Measurements from ENCODE around the gene TPR. TPM values are rescaled to one million over a fixed set of nuclear protein-coding genes. Genes with fewer than 3 reads are reported as not detected.

Gene TPR
- total and polyA plus RNA-seq, 2 donors (not counting 1 experiment from before 2014, with no cell fraction given), result 30.0 to 141 TPM

- H3K27me3 ChIP-seq (replicated peaks in 1 of 4; ENCODE audit: control extremely low read depth in 1 of 4, control insufficient read depth in 3 of 4, insufficient read depth in 4 of 4, low read length in 3 of 4), result no peaks in the 10 kb centered on the region
- intact Hi-C loops (cut with micrococcal nuclease), result no loop called here
- no peaks in the 10 kb centered on the region for H3K9me3 ChIP-seq (ENCODE audit: control extremely low read depth in 1 of 3, control insufficient read depth in 2 of 3, insufficient read depth in 1 of 3, low read length in 2 of 3)
- no peak overlapping the region for H3K27ac ChIP-seq (ENCODE audit: low read length in 2 of 2)
- no peak overlapping the region for H3K4me3 ChIP-seq (ENCODE audit: control extremely low read depth in 1 of 5, extremely low read depth in 1 of 5, insufficient read depth in 1 of 5, low read depth in 2 of 5, low read length in 4 of 5)
- H2AFZ ChIP-seq (ENCODE audit: insufficient read depth, low read depth, low read length, poor library complexity, severe bottlenecking), result no peak overlapping the region
- ChIA-PET CTCF (interaction anchor here (1.0 to 1.7 kb wide), 3 partner anchors 12 to 86 kb away, joined by 3 to 5 read pairs (median 3); no protein-coding TSS in a partner anchor), POLR2A (no interaction called here)
- no peak overlapping the region for H3K9ac ChIP-seq (ENCODE audit: low read length)
- no peaks in the 10 kb centered on the region for H3K9me3 Mint-ChIP-seq (ENCODE audit: insufficient read depth)
- no peaks in the 10 kb centered on the region for H3K4me1 Mint-ChIP-seq
- no peak overlapping the region for H3K4me2 ChIP-seq (replicated peaks; ENCODE audit: low read depth, low read length, poor library complexity, severe bottlenecking)
- H3K27ac Mint-ChIP-seq, result no peak overlapping the region
- TF ChIP-seq EZH2 (IDR thresholded peaks at IDR 0.05; ENCODE audit: borderline replicate concordance, insufficient read depth, low read depth, low read length, poor library complexity, severe bottlenecking) (no peak), CTCF (IDR thresholded peaks at IDR 0.05) (peak; percentile 65)
- WGBS (ENCODE audit: insufficient coverage), result no CpG with 5 or more reads among the region's 1 CpG
- DNase-seq, result no peak
- H3K27me3 Mint-ChIP-seq, result no peaks in the 10 kb centered on the region
- H3K36me3 ChIP-seq (replicated peaks in 1 of 2; ENCODE audit: control extremely low read depth in 1 of 2, control insufficient read depth in 1 of 2, extremely low read depth in 1 of 2, insufficient read depth in 2 of 2, low read length in 1 of 2), result peaks cover 34 to 72% of the 10 kb centered on the region in 2 experiments
- H3K79me2 ChIP-seq (ENCODE audit: control insufficient read depth, insufficient read depth, low read length), result no peaks in the 10 kb centered on the region
- ATAC-seq (ENCODE audit: low read depth), result no peak
- no peaks in the 10 kb centered on the region for H3K4me1 ChIP-seq (ENCODE audit: control insufficient read depth in 2 of 2, insufficient read depth in 2 of 2, low read length in 2 of 2)
- H3K4me3 Mint-ChIP-seq, result no peak overlapping the region
- H4K20me1 ChIP-seq (ENCODE audit: control insufficient read depth, insufficient read depth, low read length, poor library complexity, severe bottlenecking), result peaks cover 4% of the 10 kb centered on the region
Observed at GRCh38 chr1:186330758-186331157, 44.3 kb downstream of the TPR start.

GRCh38 chr1:186327331-186327730 lies 47.7 kb downstream of the TPR start:
- no peaks in the 10 kb centered on the region for H3K4me1 ChIP-seq (ENCODE audit: control insufficient read depth in 2 of 2, insufficient read depth in 2 of 2, low read length in 2 of 2)
- H3K9ac ChIP-seq (ENCODE audit: low read length), result no peak overlapping the region
- H2AFZ ChIP-seq (ENCODE audit: insufficient read depth, low read depth, low read length, poor library complexity, severe bottlenecking), result no peak overlapping the region
- intact Hi-C loops (cut with micrococcal nuclease), result loop anchor here (5.0 kb wide), 1 partner anchor 35 kb away; no protein-coding TSS in a partner anchor
- no peak for TF ChIP-seq CTCF (IDR thresholded peaks at IDR 0.05)
- POLR2A ChIA-PET, result no interaction called here
- Mint-ChIP-seq H3K4me1 (no peaks in the 10 kb centered on the region), H3K27ac (no peak overlapping the region), H3K4me3 (no peak overlapping the region), H3K27me3 (no peaks in the 10 kb centered on the region), H3K9me3 (ENCODE audit: insufficient read depth) (no peaks in the 10 kb centered on the region)
- H3K9me3 ChIP-seq (ENCODE audit: control extremely low read depth in 1 of 3, control insufficient read depth in 2 of 3, insufficient read depth in 1 of 3, low read length in 2 of 3), result no peaks in the 10 kb centered on the region
- H3K27ac ChIP-seq (ENCODE audit: low read length in 2 of 2), result no peak overlapping the region
- H3K4me3 ChIP-seq (ENCODE audit: control extremely low read depth in 1 of 5, extremely low read depth in 1 of 5, insufficient read depth in 1 of 5, low read depth in 2 of 5, low read length in 4 of 5), result no peak overlapping the region
- no peak for ATAC-seq (ENCODE audit: low read depth)
- H3K36me3 ChIP-seq (replicated peaks in 1 of 2; ENCODE audit: control extremely low read depth in 1 of 2, control insufficient read depth in 1 of 2, extremely low read depth in 1 of 2, insufficient read depth in 2 of 2, low read length in 1 of 2), result peaks cover 17 to 69% of the 10 kb centered on the region in 2 experiments
- no peak for DNase-seq
- peaks cover 4% of the 10 kb centered on the region for H4K20me1 ChIP-seq (ENCODE audit: control insufficient read depth, insufficient read depth, low read length, poor library complexity, severe bottlenecking)
- no peak overlapping the region for H3K4me2 ChIP-seq (replicated peaks; ENCODE audit: low read depth, low read length, poor library complexity, severe bottlenecking)
- H3K27me3 ChIP-seq (replicated peaks in 1 of 4; ENCODE audit: control extremely low read depth in 1 of 4, control insufficient read depth in 3 of 4, insufficient read depth in 4 of 4, low read length in 3 of 4), result no peaks in the 10 kb centered on the region
- CTCF ChIA-PET, result no interaction called here
- no CpG with 5 or more reads among the region's 1 CpG for WGBS (ENCODE audit: insufficient coverage)
- H3K79me2 ChIP-seq (ENCODE audit: control insufficient read depth, insufficient read depth, low read length), result no peaks in the 10 kb centered on the region

Data from B cell (primary cell).